ENCODE results near the gene GRXCR2. TPM values are rescaled to one million over a fixed set of nuclear protein-coding genes. Genes with fewer than 3 reads are reported as not detected.

Gene GRXCR2
- polyA plus RNA-seq, 3 donors from 2014 or later, result not detected

DNA sequence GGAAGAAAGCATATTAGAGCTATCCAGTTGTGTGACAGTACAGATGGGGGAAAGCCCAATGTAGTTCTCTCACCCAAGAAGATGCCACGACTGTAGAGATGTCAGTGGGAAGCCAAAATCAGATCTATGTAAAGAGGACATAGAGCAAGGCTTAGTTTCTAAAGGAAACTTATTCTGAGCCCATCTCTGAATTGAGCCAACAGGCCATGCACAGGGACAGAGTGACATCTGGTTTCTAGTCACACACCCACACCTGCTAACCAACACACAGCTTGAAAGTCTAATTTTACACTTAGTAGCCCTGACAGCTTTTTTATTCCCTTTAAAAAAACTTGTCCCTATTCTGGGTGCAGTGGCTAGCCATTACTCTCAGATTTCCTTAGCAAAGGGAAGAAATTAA, 59.9 kb downstream of the GRXCR2 start:
- no peak overlapping the region for H3K27ac Mint-ChIP-seq
- no peak for DNase-seq
- no peaks in the 10 kb centered on the region for H3K9me3 Mint-ChIP-seq
- no peaks in the 10 kb centered on the region for H3K27me3 Mint-ChIP-seq (ENCODE audit: low read depth in 3 of 3)
- H3K4me1 Mint-ChIP-seq, result no peaks in the 10 kb centered on the region
- no peak overlapping the region for H3K4me3 Mint-ChIP-seq
- no peaks in the 10 kb centered on the region for H3K36me3 Mint-ChIP-seq

- H3K27ac Mint-ChIP-seq, result no peak overlapping the region
- no peak overlapping the region for H3K4me3 Mint-ChIP-seq
Observed at GRCh38 chr5:145811834-145812625, 60.8 kb downstream of the GRXCR2 start.

More at GRCh38 chr5:145811834-145812625, 60.8 kb downstream of the GRXCR2 start:
- H3K9me3 Mint-ChIP-seq, result no peaks in the 10 kb centered on the region
- H3K4me1 Mint-ChIP-seq, result no peaks in the 10 kb centered on the region
- no peak for DNase-seq
- no peaks in the 10 kb centered on the region for H3K27me3 Mint-ChIP-seq (ENCODE audit: low read depth in 3 of 3)
- no peaks in the 10 kb centered on the region for H3K36me3 Mint-ChIP-seq

Other genes with a start within 250 kb of the GRXCR2 start
- gene PRELID2, start 37.7 kb downstream of the GRXCR2 start, polyA plus RNA-seq, result 1 to 10 TPM in 2 of 3 donors, under 1 TPM in 1; 0.62 to 1.9 (median 1.4) TPM
- not detected for gene SH3RF2, start 63.6 kb upstream of the GRXCR2 start, polyA plus RNA-seq
- gene PLAC8L1, start 232.6 kb upstream of the GRXCR2 start, polyA plus RNA-seq, result not detected